ENCODE data around the gene VIPR1.

VIPR1 gene

GRCh38 chr3:42511201-42511600 lies 8.8 kb downstream of the VIPR1 start:
- FAIRE-seq (no peak), DNase-seq (ENCODE audit: insufficient read length, low spot score) (no peak)
- TF ChIP-seq, protein P1, sequence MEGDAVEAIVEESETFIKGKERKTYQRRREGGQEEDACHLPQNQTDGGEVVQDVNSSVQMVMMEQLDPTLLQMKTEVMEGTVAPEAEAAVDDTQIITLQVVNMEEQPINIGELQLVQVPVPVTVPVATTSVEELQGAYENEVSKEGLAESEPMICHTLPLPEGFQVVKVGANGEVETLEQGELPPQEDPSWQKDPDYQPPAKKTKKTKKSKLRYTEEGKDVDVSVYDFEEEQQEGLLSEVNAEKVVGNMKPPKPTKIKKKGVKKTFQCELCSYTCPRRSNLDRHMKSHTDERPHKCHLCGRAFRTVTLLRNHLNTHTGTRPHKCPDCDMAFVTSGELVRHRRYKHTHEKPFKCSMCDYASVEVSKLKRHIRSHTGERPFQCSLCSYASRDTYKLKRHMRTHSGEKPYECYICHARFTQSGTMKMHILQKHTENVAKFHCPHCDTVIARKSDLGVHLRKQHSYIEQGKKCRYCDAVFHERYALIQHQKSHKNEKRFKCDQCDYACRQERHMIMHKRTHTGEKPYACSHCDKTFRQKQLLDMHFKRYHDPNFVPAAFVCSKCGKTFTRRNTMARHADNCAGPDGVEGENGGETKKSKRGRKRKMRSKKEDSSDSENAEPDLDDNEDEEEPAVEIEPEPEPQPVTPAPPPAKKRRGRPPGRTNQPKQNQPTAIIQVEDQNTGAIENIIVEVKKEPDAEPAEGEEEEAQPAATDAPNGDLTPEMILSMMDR (IDR thresholded peaks at IDR 0.05; ENCODE audit: insufficient read depth, missing control alignments): no peak

GRCh38 chr3:42511736-42512135 lies 9.3 kb downstream of the VIPR1 start:
- DNase-seq (ENCODE audit: insufficient read length, low spot score): no peak
- TF ChIP-seq, protein P1 (IDR thresholded peaks at IDR 0.05; ENCODE audit: insufficient read depth, missing control alignments): no peak
- FAIRE-seq: no peak

GRCh38 chr3:42513121-42513520 lies 10.7 kb downstream of the VIPR1 start:
- DNase-seq (ENCODE audit: insufficient read length, low spot score) (no peak), FAIRE-seq (no peak)
- TF ChIP-seq, protein P1 (IDR thresholded peaks at IDR 0.05; ENCODE audit: insufficient read depth, missing control alignments): no peak

- FAIRE-seq (no peak), DNase-seq (ENCODE audit: insufficient read length, low spot score) (no peak)
- TF ChIP-seq, protein P1 (IDR thresholded peaks at IDR 0.05; ENCODE audit: insufficient read depth, missing control alignments): no peak
Measured at GRCh38 chr3:42513521-42513920, 11.1 kb downstream of the VIPR1 start.

- DNase-seq (ENCODE audit: insufficient read length, low spot score): no peak
- TF ChIP-seq, protein P1 (IDR thresholded peaks at IDR 0.05; ENCODE audit: insufficient read depth, missing control alignments): no peak
- FAIRE-seq: no peak
Measured at GRCh38 chr3:42514876-42515275, 12.4 kb downstream of the VIPR1 start.

DNA sequence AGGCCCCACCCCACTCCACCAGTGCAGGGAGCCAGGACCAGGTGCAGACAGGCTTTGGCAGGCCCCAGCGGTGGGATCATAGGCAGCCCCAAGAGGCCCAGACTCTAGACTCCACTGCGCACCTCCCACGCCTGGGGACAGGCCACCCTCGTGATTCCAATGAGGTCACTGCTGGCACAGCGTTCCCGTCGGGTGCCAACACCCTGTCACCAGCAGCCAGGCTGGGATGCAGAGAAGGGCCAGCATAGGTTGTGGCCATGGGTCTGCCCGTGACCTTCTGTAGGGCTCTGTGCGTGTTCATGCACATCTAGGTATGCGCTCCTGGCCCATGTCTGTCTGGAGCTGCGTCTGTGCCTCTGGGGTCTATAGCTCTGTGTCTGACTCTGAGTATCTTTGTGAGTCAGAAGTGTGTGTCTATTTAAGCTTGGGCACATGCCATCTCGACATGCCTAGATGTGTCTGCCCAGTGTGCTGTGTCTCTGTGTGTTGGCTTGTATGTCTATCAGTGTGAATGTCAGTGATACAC lies 13.0 kb downstream of the VIPR1 start:
- TF ChIP-seq, protein P1 (IDR thresholded peaks at IDR 0.05; ENCODE audit: insufficient read depth, missing control alignments): no peak
- DNase-seq (ENCODE audit: insufficient read length, low spot score): no peak

DNA sequence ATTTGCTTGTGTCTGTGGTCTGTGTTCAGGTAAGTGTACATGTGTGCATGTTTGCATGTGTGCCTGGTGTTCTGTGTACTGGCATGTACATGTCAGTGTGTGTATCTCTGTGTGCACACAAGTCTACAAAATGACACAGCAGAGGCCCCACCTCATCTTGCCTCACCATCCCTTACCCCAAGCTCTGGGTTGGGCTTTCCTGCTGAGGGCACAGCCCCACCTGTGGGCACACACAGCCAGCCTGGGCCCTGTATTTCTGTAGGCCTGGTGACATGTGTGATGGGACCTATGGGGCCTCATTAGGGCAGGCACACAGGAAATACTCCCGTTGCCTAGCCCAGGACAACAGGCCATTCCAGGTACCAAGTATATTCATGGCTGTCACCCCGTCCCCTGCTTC lies 13.5 kb downstream of the VIPR1 start:
- TF ChIP-seq, protein P1 (IDR thresholded peaks at IDR 0.05; ENCODE audit: insufficient read depth, missing control alignments): no peak
- FAIRE-seq: no peak

More for the DNA sequence above, 13.0 kb downstream of the VIPR1 start:
- no peak for FAIRE-seq

More for the DNA sequence above, 13.5 kb downstream of the VIPR1 start:
- DNase-seq (ENCODE audit: insufficient read length, low spot score): no peak
